ENCODE measurements around the gene HDHD3.

- TF ChIP-seq, protein P1, sequence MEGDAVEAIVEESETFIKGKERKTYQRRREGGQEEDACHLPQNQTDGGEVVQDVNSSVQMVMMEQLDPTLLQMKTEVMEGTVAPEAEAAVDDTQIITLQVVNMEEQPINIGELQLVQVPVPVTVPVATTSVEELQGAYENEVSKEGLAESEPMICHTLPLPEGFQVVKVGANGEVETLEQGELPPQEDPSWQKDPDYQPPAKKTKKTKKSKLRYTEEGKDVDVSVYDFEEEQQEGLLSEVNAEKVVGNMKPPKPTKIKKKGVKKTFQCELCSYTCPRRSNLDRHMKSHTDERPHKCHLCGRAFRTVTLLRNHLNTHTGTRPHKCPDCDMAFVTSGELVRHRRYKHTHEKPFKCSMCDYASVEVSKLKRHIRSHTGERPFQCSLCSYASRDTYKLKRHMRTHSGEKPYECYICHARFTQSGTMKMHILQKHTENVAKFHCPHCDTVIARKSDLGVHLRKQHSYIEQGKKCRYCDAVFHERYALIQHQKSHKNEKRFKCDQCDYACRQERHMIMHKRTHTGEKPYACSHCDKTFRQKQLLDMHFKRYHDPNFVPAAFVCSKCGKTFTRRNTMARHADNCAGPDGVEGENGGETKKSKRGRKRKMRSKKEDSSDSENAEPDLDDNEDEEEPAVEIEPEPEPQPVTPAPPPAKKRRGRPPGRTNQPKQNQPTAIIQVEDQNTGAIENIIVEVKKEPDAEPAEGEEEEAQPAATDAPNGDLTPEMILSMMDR (IDR thresholded peaks at IDR 0.05): no peak
- TF ChIP-seq, protein P2, sequence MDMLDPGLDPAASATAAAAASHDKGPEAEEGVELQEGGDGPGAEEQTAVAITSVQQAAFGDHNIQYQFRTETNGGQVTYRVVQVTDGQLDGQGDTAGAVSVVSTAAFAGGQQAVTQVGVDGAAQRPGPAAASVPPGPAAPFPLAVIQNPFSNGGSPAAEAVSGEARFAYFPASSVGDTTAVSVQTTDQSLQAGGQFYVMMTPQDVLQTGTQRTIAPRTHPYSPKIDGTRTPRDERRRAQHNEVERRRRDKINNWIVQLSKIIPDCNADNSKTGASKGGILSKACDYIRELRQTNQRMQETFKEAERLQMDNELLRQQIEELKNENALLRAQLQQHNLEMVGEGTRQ (IDR thresholded peaks at IDR 0.05; ENCODE audit: borderline replicate concordance, low read depth, low read length): no peak
- TF ChIP-seq MEF2A (IDR thresholded peaks at IDR 0.05; ENCODE audit: borderline replicate concordance, low read depth): no peak
- TF ChIP-seq PBX3 (IDR thresholded peaks at IDR 0.05): no peak
- TF ChIP-seq JUND (IDR thresholded peaks at IDR 0.05): no peak
- TF ChIP-seq EP300 (IDR thresholded peaks at IDR 0.05; ENCODE audit: borderline replicate concordance in 1 of 2, low read depth in 1 of 2, low read length in 1 of 2): no peak
- TF ChIP-seq POLR2AphosphoS5 (IDR thresholded peaks at IDR 0.05; ENCODE audit: low read depth, low read length): no peak
- TF ChIP-seq RCOR1 (IDR thresholded peaks at IDR 0.05; ENCODE audit: low read length): no peak
Measured at GRCh38 chr9:113409481-113409880, 32.7 kb upstream of the HDHD3 start.

All from SK-N-SH (cell line).